ENCODE measurements around the gene IARS1.

IARS1 gene

DNA sequence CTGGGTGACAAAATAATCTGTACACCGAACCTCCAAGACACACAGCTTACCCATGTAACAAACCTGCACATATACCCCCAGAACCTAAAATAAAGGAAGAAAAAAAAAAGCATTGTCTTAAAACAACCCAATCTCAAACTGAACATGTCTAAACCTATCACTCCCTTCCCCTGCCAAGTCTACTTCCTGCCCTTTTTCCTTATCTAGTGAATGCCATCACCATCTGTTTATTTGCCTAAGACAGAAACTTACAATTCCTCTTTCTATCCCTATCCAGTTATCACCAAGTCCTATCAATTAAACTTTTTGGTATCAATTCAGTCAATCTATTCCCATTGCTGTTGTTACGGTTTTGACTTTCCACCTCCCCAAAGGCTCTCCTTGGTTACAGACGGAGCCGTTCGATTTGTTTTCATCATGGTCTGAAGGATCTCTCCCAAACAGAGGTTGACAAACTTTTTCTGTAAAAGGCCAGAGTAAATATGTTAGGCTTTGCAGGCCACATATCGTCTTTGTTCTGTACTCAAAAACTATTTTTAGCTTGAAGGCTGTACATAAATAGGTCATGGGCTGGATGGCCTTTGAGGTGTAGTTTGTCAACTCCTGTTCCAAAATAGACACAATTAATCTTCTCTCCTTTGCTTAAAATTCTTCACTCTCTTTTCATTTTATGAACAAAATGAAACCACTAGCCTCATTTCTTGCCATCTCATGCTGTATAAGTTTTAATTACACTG is 19.6 kb upstream of the IARS1 start:
- H3K4me3 ChIP-seq (ENCODE audit: low read depth, low read length): no peak overlapping the region
- TF ChIP-seq, protein P1, sequence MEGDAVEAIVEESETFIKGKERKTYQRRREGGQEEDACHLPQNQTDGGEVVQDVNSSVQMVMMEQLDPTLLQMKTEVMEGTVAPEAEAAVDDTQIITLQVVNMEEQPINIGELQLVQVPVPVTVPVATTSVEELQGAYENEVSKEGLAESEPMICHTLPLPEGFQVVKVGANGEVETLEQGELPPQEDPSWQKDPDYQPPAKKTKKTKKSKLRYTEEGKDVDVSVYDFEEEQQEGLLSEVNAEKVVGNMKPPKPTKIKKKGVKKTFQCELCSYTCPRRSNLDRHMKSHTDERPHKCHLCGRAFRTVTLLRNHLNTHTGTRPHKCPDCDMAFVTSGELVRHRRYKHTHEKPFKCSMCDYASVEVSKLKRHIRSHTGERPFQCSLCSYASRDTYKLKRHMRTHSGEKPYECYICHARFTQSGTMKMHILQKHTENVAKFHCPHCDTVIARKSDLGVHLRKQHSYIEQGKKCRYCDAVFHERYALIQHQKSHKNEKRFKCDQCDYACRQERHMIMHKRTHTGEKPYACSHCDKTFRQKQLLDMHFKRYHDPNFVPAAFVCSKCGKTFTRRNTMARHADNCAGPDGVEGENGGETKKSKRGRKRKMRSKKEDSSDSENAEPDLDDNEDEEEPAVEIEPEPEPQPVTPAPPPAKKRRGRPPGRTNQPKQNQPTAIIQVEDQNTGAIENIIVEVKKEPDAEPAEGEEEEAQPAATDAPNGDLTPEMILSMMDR (IDR thresholded peaks at IDR 0.05; ENCODE audit: borderline replicate concordance, insufficient read depth, low read depth, low read length): no peak

DNA sequence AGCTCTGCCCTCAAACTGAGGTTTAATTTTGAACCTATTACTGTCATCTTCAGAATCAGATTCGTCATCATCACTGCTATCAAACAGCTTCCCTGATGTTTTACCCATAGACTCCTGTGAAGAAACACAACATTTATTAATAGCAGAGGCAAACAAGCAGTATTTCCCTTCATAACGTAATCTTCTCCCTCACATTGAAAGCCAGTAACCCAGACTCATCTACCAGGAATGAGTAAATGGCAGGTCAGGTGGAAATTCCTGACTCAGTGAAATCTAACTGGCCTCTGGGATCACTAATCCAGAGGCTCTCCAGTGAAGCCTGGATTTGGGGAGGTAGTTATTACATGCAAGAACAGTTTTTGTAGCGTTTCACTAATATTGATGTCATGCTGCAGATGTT is 17.1 kb upstream of the IARS1 start:
- TF ChIP-seq, protein P1 (IDR thresholded peaks at IDR 0.05; ENCODE audit: borderline replicate concordance, insufficient read depth, low read depth, low read length): no peak
- H3K4me3 ChIP-seq (ENCODE audit: low read depth, low read length): no peak overlapping the region

DNA sequence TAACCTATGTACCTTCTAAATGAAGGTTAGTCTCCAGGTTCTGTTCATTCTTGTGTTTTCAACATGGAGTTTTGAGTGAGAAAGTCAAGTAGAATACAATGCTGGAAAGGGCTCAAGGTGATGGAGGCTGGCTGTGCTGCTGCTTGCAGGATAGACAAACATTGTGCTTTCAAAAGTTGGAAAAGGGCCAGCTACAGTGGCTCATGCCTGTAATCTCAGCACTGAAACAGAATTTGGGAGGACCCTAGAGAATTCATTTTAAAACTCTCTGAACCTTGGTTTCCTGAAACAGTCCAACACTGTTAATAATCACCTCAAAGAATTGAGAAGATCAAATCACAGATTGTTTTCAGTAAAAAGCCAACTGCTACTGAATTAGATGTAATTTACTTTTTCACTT is 15.4 kb upstream of the IARS1 start:
- TF ChIP-seq, protein P1 (IDR thresholded peaks at IDR 0.05; ENCODE audit: borderline replicate concordance, insufficient read depth, low read depth, low read length): no peak
- H3K4me3 ChIP-seq (ENCODE audit: low read depth, low read length): no peak overlapping the region

DNA sequence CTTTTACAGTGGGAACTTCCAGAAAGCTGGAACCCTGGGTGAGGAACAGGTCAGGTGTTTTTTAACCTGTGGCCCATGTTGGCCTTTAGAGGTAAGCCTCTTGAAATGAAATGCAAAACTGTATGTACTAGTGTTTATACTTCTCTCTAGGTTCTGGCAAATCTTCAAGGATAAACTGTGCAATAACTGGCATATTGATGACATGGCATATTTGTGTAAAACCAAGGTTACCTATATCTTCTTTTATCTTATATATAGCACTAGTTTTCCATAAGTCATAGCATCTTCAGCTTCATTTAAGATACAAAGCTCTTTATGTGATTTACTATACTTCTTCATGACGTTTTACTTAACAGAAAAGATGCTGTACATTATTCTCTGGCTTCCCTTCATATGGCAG is 7.4 kb upstream of the IARS1 start:
- no peak overlapping the region for H3K4me3 ChIP-seq (ENCODE audit: low read depth, low read length)
- TF ChIP-seq, protein P1 (IDR thresholded peaks at IDR 0.05; ENCODE audit: borderline replicate concordance, insufficient read depth, low read depth, low read length): no peak

DNA sequence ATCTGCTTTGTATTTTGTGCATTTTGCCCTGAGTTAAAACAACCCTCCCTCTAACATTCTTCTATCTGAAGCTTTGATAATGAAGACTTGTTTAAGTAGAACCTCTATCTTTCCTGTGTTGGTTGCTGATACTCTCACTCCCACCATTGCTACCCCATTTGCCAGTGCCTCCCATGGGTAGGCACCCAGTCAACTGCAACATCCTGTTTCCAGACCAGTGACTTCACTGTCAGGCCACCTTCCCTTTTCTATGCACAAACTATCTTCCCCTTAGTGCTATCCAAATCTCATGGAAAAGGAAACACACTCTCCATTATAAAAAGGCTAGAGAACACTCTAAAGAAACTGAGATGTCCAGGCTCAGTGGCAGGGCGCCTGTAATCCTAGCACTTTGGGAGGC is 5.6 kb upstream of the IARS1 start:
- TF ChIP-seq, protein P1 (IDR thresholded peaks at IDR 0.05; ENCODE audit: borderline replicate concordance, insufficient read depth, low read depth, low read length): no peak
- no peak overlapping the region for H3K4me3 ChIP-seq (ENCODE audit: low read depth, low read length)

DNA sequence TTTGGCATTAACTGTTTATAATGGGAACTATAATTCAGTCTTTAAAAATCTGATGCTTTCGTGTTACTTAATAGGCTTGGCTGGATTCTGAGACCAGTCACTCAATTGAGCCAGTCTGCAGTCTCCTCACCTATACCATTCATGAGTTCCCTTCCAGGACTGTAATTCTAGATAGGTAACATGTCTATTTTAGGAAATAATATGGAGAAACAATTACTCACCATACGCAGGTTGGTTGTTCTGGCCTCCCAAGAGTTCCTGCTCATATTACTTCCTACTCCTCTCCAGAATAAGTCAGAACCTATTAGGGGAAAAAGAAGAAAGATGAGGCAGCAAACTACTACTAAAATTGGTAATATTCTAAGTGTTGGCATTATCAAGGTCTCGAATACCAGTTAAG is 4.5 kb upstream of the IARS1 start:
- TF ChIP-seq, protein P1 (IDR thresholded peaks at IDR 0.05; ENCODE audit: borderline replicate concordance, insufficient read depth, low read depth, low read length): no peak
- H3K4me3 ChIP-seq (ENCODE audit: low read depth, low read length): no peak overlapping the region

DNA sequence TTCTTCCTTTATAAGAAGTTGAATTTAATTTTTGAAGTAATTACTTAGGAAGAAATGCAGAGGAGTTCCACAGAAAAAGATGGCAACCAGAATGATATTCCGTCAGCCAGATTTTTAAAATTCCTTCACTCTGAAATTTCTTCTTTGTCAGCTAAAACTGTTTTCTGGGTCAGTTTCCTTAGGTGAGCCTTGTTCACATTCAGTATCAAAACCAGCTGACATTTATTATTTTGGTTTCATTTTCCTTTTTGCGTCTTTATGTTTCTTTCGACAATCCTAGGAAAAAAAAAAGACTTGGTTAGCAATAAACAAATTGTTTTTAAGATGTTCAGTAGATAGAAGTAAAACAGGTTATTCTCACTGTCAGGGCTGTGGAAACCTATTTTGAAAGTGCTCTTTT is 4.1 kb upstream of the IARS1 start:
- TF ChIP-seq, protein P1 (IDR thresholded peaks at IDR 0.05; ENCODE audit: borderline replicate concordance, insufficient read depth, low read depth, low read length): no peak
- no peak overlapping the region for H3K4me3 ChIP-seq (ENCODE audit: low read depth, low read length)
